Neuronal stem cell (in vitro differentiated cells): ENCODE results near the gene ZCCHC24.
A peak's percentile ranks its signal among the peaks of the same experiment; 100 is the strongest.

ENCODE experiments used
- DNase-seq: peaks from one replicate; pipeline ENCODE4 v3.0.0-alpha.2; 2013; ENCODE audit warnings: low spot score
- H2AFZ ChIP-seq: one replicate; pipeline ENCODE4 v1.6.1; 2013; ENCODE audit warnings: mild to moderate bottlenecking, low read length, inconsistent platforms
- H2AK5ac ChIP-seq: 2 replicates; pipeline ENCODE4 v1.6.1; 2013; ENCODE audit warnings: low read depth, mild to moderate bottlenecking, inconsistent platforms, low read length, moderate library complexity, mixed read lengths
- H2BK120ac ChIP-seq: 2 replicates; pipeline ENCODE4 v1.6.1; 2013; ENCODE audit warnings: low read depth, mild to moderate bottlenecking, inconsistent platforms, low read length, moderate library complexity, mixed read lengths
- H2BK12ac ChIP-seq: one replicate; pipeline ENCODE4 v1.6.1; 2013; ENCODE audit warnings: low read length, inconsistent platforms
- H2BK15ac ChIP-seq: 2 replicates; pipeline ENCODE4 v1.6.1; 2013; ENCODE audit warnings: mild to moderate bottlenecking, low read length, inconsistent platforms, mixed read lengths
- H2BK5ac ChIP-seq: one replicate; pipeline ENCODE4 v1.6.1; 2013; ENCODE audit warnings: inconsistent platforms, mild to moderate bottlenecking, low read length, moderate library complexity
- H3K14ac ChIP-seq: one replicate; pipeline ENCODE4 v1.6.1; 2013; ENCODE audit warnings: low read length, inconsistent platforms
- H3K18ac ChIP-seq: 2 replicates; pipeline ENCODE4 v1.6.1; 2013; ENCODE audit warnings: low read length, inconsistent platforms
- H3K23ac ChIP-seq: 2 replicates; pipeline ENCODE4 v1.6.1; 2013; ENCODE audit warnings: low read depth, mild to moderate bottlenecking, mixed read lengths, low read length, inconsistent platforms; ENCODE audit not compliant: poor library complexity
- H3K27ac ChIP-seq: replicated peaks from 3 replicates; pipeline ENCODE4 v1.5.1; 2013; ENCODE audit warnings: low read length, inconsistent platforms
- H3K27me3 ChIP-seq, 3 experiments: 2 replicates each; pipeline ENCODE4 v1.6.1; 2013; ENCODE audit warnings: low read length in 3 of 3, mild to moderate bottlenecking in 2 of 3, inconsistent platforms in 1 of 3, low read depth in 1 of 3, mixed read lengths in 1 of 3, moderate library complexity in 1 of 3; ENCODE audit not compliant: control insufficient read depth in 3 of 3, insufficient read depth in 3 of 3
- H3K36me3 ChIP-seq, 2 donors: replicated peaks in 1 of 2; 2 replicates each; pipeline ENCODE4 v1.6.1; 2013; ENCODE audit warnings: low read length in 2 of 2; ENCODE audit not compliant: control insufficient read depth in 2 of 2, insufficient read depth in 2 of 2
- H3K4ac ChIP-seq: 2 replicates; pipeline ENCODE4 v1.6.1; 2013; ENCODE audit warnings: inconsistent platforms, mild to moderate bottlenecking, low read length, moderate library complexity
- H3K4me1 ChIP-seq, 2 donors: 1 replicate in 1 of 2; 2 replicates in 1 of 2; pipeline ENCODE4 v1.6.1; 2013; ENCODE audit warnings: low read length in 2 of 2, low read depth in 1 of 2; ENCODE audit not compliant: control insufficient read depth in 2 of 2, insufficient read depth in 1 of 2
- H3K4me2 ChIP-seq: one replicate; pipeline ENCODE4 v1.6.1; 2013; ENCODE audit warnings: mild to moderate bottlenecking, low read length, inconsistent platforms; ENCODE audit not compliant: insufficient read depth, poor library complexity, severe bottlenecking
- H3K4me3 ChIP-seq, 2 donors: 2 replicates each; pipeline ENCODE4 v1.5.1; 2013; ENCODE audit warnings: low read length in 2 of 2, mild to moderate bottlenecking in 2 of 2, inconsistent platforms in 1 of 2, moderate library complexity in 1 of 2
- H3K79me1 ChIP-seq: one replicate; pipeline ENCODE4 v1.6.1; 2013; ENCODE audit warnings: low read depth, mild to moderate bottlenecking, inconsistent platforms, low read length, moderate library complexity
- H3K9ac ChIP-seq: one replicate; pipeline ENCODE4 v1.6.1; 2013; ENCODE audit warnings: mild to moderate bottlenecking, low read depth, low read length, inconsistent platforms; ENCODE audit not compliant: poor library complexity
- H3K9me3 ChIP-seq, 2 donors: replicated peaks in 1 of 2; 2 replicates each; pipeline versions ENCODE3 to v1.6.1; 2013; ENCODE audit warnings: low read length in 2 of 2, mild to moderate bottlenecking in 2 of 2, inconsistent platforms in 1 of 2, low read depth in 1 of 2, mixed read lengths in 1 of 2, moderate library complexity in 1 of 2; ENCODE audit not compliant: control insufficient read depth in 2 of 2, insufficient read depth in 1 of 2
- H4K8ac ChIP-seq: one replicate; pipeline ENCODE4 v1.6.1; 2013; ENCODE audit warnings: low read depth, mild to moderate bottlenecking, inconsistent platforms, low read length, moderate library complexity
- H4K91ac ChIP-seq: one replicate; pipeline ENCODE4 v1.6.1; 2013; ENCODE audit warnings: low read length, low read depth, mild to moderate bottlenecking, inconsistent platforms; ENCODE audit not compliant: poor library complexity
- WGBS, 2 donors: extraction: QIAGEN DNeasy Blood & Tissue Kit; methylation state at CpG; one replicate each; pipeline ENCODE4 v1.1.7; 2013; ENCODE audit warnings: missing lambda C conversion rate in 2 of 2, mixed read lengths in 1 of 2; ENCODE audit not compliant: insufficient read length in 2 of 2, insufficient replicate concordance in 1 of 2; ENCODE audit errors: extremely low coverage in 2 of 2; 5-methylcytosine and 5-hydroxymethylcytosine counted together

ZCCHC24 gene

DNA sequence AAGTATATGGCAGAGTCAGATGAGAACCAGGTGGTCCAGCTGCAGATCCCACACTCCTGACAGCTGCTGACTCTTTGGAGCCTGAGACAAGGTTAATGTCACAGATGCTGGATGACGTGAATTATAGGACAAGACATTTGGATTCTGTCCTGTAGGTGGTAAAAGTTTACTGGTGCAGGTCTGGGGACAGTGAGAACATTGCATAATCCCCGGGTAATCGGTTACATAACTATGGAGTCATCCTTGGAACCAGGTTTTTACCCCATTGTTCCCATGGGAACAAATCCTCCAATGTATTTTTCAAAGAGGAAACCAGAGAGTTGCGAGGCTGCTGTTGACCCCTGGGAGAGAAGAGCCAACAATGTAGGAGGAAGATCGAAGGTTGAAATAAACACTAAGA lies 27.5 kb upstream of the ZCCHC24 start:
- DNase-seq: no peak
- no peak overlapping the region for H3K4ac ChIP-seq
- no peaks in the 10 kb centered on the region for H3K9me3 ChIP-seq
- no peak overlapping the region for H3K23ac ChIP-seq
- H3K79me1 ChIP-seq: no peaks in the 10 kb centered on the region
- no peak overlapping the region for H2BK120ac ChIP-seq
- H3K9ac ChIP-seq: no peak overlapping the region
- H3K27me3 ChIP-seq: peaks cover 0 to 12% (median 0%) of the 10 kb centered on the region in 3 experiments
- no peak overlapping the region for H3K14ac ChIP-seq
- H2BK15ac ChIP-seq: no peak overlapping the region
- WGBS, 2 donors: no CpG with 5 or more reads among the region's 5 CpGs
- no peak overlapping the region for H4K8ac ChIP-seq
- no peak overlapping the region for H3K4me2 ChIP-seq
- H3K4me3 ChIP-seq: no peak overlapping the region
- no peak overlapping the region for H2BK12ac ChIP-seq
- no peak overlapping the region for H3K27ac ChIP-seq
- no peak overlapping the region for H2BK5ac ChIP-seq
- H2AK5ac ChIP-seq: no peak overlapping the region
- no peak overlapping the region for H2AFZ ChIP-seq
- H3K4me1 ChIP-seq: peaks cover 0 to 3% of the 10 kb centered on the region in 2 donors
- H3K36me3 ChIP-seq: no peaks in the 10 kb centered on the region
- no peak overlapping the region for H4K91ac ChIP-seq
- H3K18ac ChIP-seq: no peak overlapping the region

DNA sequence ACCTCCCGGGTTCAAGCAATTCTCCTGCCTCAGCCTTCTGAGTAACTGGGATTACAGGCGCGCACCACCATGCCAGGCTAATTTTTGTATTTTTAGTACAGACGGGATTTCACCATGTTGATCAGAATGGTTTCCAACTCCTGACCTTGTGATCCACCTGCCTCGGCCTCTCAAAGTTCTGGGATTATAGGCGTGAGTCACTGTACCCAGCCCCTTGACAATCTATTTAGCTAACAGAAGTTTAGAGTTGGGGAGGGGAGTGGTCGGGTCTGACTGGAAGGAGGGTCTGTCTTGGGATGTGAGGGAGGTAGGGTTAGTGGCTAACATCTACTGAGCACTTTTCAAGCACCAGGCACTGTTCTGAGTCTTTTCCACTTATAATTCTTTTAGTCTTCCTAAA lies 27.0 kb upstream of the ZCCHC24 start:
- Histone ChIP-seq H3K4me1 (peaks cover 0 to 3% of the 10 kb centered on the region in 2 donors), H3K27ac (no peak overlapping the region), H3K27me3 (peaks cover 0 to 12% (median 0%) of the 10 kb centered on the region in 3 experiments), H4K91ac (no peak overlapping the region), H3K23ac (no peak overlapping the region), H3K4ac (no peak overlapping the region), H3K14ac (no peak overlapping the region), H3K9ac (no peak overlapping the region), H2BK120ac (no peak overlapping the region), H3K4me3 (no peak overlapping the region), H2AFZ (no peak overlapping the region), H3K79me1 (no peaks in the 10 kb centered on the region), H2BK15ac (no peak overlapping the region), H3K18ac (no peak overlapping the region), H3K36me3 (no peaks in the 10 kb centered on the region), H2BK5ac (no peak overlapping the region), H3K4me2 (no peak overlapping the region), H4K8ac (no peak overlapping the region), H2AK5ac (no peak overlapping the region), H3K9me3 (no peaks in the 10 kb centered on the region), H2BK12ac (no peak overlapping the region)
- no peak for DNase-seq
- WGBS, 2 donors: no CpG with 5 or more reads among the region's 7 CpGs

DNA sequence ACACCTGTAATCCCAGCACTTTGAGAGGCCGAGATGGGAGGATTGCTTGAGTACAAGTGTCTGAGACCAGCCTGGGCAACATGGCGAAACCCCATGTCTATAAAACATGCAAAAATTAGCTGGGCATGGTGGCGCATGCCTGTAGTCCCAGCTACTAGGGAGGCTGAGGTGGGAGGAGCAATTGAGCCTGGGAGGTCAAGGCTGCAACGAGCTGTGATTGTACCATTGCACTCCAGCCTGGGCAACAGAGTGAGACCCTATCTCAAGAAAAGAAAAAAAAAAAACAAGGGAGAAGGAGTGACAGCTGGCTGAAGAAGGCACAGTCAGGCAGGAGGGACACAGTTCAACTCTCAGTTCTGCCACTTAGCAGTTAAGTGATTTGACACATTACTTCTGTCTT lies 26.4 kb upstream of the ZCCHC24 start:
- Histone ChIP-seq H4K91ac (no peak overlapping the region), H3K27me3 (peaks cover 0 to 8% (median 0%) of the 10 kb centered on the region in 3 experiments), H3K14ac (no peak overlapping the region), H3K4me1 (peaks cover 0 to 3% of the 10 kb centered on the region in 2 donors), H3K18ac (no peak overlapping the region), H3K9me3 (no peaks in the 10 kb centered on the region), H3K4ac (no peak overlapping the region), H2BK12ac (no peak overlapping the region), H3K4me2 (no peak overlapping the region), H2AFZ (no peak overlapping the region), H2BK120ac (no peak overlapping the region), H2AK5ac (no peak overlapping the region), H3K23ac (no peak overlapping the region), H2BK5ac (no peak overlapping the region), H3K79me1 (no peaks in the 10 kb centered on the region), H3K27ac (no peak overlapping the region), H4K8ac (no peak overlapping the region), H2BK15ac (no peak overlapping the region), H3K4me3 (no peak overlapping the region), H3K9ac (no peak overlapping the region), H3K36me3 (no peaks in the 10 kb centered on the region)
- no peak for DNase-seq
- WGBS, 2 donors: no CpG with 5 or more reads among the region's 4 CpGs

DNA sequence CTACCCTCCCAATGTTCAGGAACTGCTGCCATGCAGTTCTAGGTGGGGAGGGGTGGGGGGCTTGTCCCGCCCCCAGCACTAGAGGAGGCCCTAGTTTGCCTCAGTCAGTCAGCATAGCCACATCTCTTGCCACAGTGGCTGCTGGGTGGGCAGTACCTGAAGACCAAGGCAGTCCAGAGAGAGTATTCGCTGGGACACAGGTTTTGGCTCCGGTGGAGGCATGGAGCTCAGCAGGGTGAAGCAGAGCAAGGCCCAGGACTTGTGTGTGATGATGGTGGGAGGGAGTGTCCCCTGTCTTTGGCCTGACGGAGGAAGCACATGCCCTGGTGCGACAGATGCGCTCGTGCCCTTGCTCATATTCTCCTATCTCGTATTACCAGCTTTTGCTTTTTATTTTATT lies 24.7 kb upstream of the ZCCHC24 start:
- no CpG with 5 or more reads among the region's 8 CpGs for whole genome bisulfite sequencing, 2 donors
- Histone ChIP-seq H2BK5ac (no peak overlapping the region), H3K14ac (no peak overlapping the region), H4K91ac (no peak overlapping the region), H2AFZ (no peak overlapping the region), H3K27me3 (peaks cover 0 to 3% (median 0%) of the 10 kb centered on the region in 3 experiments), H2BK15ac (no peak overlapping the region), H3K4me1 (peaks cover 0 to 3% of the 10 kb centered on the region in 2 donors), H3K18ac (no peak overlapping the region), H3K36me3 (no peaks in the 10 kb centered on the region), H4K8ac (no peak overlapping the region), H2BK12ac (no peak overlapping the region), H3K4ac (no peak overlapping the region), H3K79me1 (no peaks in the 10 kb centered on the region), H3K23ac (peak overlapping the region; percentile 66), H3K4me3 (peak overlapping the region in 1 of 2 donors; percentile 68), H3K4me2 (no peak overlapping the region), H3K27ac (no peak overlapping the region), H3K9me3 (no peaks in the 10 kb centered on the region), H3K9ac (no peak overlapping the region), H2AK5ac (peak overlapping the region; percentile 82), H2BK120ac (peak overlapping the region; percentile 95)
- DNase-seq: no peak
